Caco-2 (cell line): ENCODE results near the gene ADNP2. TPM values are rescaled to one million over a fixed set of nuclear protein-coding genes. Genes with fewer than 3 reads are reported as not detected.

Experiments used
- BruUV-seq: library from RNA; stranded (reverse); fragments of 400-500 nt; replicated peaks from 2 replicates; lab custom pipeline; 2021; lab: Mats Ljungman, UMichigan
- CTCF ChIA-PET: fragments of 300-600 bp; sonication (Branson Sonifier 250); formaldehyde crosslinking; loops from one replicate; lab custom pipeline; 2022; ENCODE audit warnings: antibody characterized with exemption; lab: Charles Lee
- POLR2A ChIA-PET: fragments of 300-600 bp; sonication (Branson Sonifier 250); formaldehyde crosslinking; loops from one replicate; lab custom pipeline; 2022; ENCODE audit warnings: antibody characterized with exemption; lab: Charles Lee
- DNase-seq, 2 experiments: peaks; one replicate each; pipeline versions ENCODE4 v3.0.0 to v3.0.0-alpha.2; 2020 to 2022
- H3K27me3 ChIP-seq: replicated peaks from 2 replicates; pipeline ENCODE4 v1.6.0; 2011; ENCODE audit warnings: low read length; ENCODE audit not compliant: control insufficient read depth, insufficient read depth
- H3K36me3 ChIP-seq: 2 replicates; pipeline ENCODE4 v1.5.1; 2011; ENCODE audit warnings: low read length; ENCODE audit not compliant: control insufficient read depth, insufficient read depth
- H3K4me1 ChIP-seq: fragments of 250-450 bp; sonication (Bioruptor Pico); 2 replicates; pipeline ENCODE4 v1.5.1; 2020; ENCODE audit warnings: mild to moderate bottlenecking
- H3K4me3 ChIP-seq: 2 replicates; pipeline ENCODE4 v1.5.1; 2011; ENCODE audit warnings: low read depth, mild to moderate bottlenecking, control low read depth, low read length
- H3K9me3 ChIP-seq: fragments of 250-450 bp; sonication (Bioruptor Pico); 2 replicates; pipeline ENCODE4 v1.5.1; 2020; ENCODE audit warnings: mild to moderate bottlenecking, moderate library complexity
- H3K27ac Mint-ChIP-seq: one replicate; pipeline ENCODE4 v1.8.0; 2022; ENCODE audit warnings: mixed read lengths; ENCODE audit not compliant: unreplicated experiment
- H3K27me3 Mint-ChIP-seq: one replicate; pipeline ENCODE4 v1.8.0; 2022; ENCODE audit warnings: mixed read lengths; ENCODE audit not compliant: insufficient read depth, unreplicated experiment
- H3K36me3 Mint-ChIP-seq: one replicate; pipeline ENCODE4 v1.8.0; 2022; ENCODE audit warnings: mild to moderate bottlenecking, mixed read lengths; ENCODE audit not compliant: insufficient read depth, unreplicated experiment
- H3K4me1 Mint-ChIP-seq: one replicate; pipeline ENCODE4 v1.8.0; 2022; ENCODE audit warnings: low read depth, mixed read lengths; ENCODE audit not compliant: unreplicated experiment
- H3K4me3 Mint-ChIP-seq: one replicate; pipeline ENCODE4 v1.8.0; 2022; ENCODE audit warnings: mild to moderate bottlenecking, moderate library complexity, mixed read lengths; ENCODE audit not compliant: unreplicated experiment
- H3K9me3 Mint-ChIP-seq: one replicate; pipeline ENCODE4 v1.8.0; 2022; ENCODE audit warnings: mixed read lengths; ENCODE audit not compliant: unreplicated experiment
- intact Hi-C: fragments of 100-400 bp; cut with micrococcal nuclease; formaldehyde crosslinking; loops from one replicate; pipeline ENCODE4 v1.10.0; 2022; ENCODE audit not compliant: unreplicated experiment
- total RNA-seq: library from RNA; stranded (reverse); gene quantifications from 2 replicates; pipeline ENCODE4 v1.2.3, GENCODE V29; 2022
- TF ChIP-seq, protein P1 (sequence below), 2 experiments: fragments of 200-600 bp in 1 of 2; IDR thresholded peaks; 1 replicate in 1 of 2; 2 replicates in 1 of 2; pipeline versions ENCODE4 v1.5.1 to v1.8.0; 2011 to 2022; ENCODE audit warnings: antibody characterized with exemption in 1 of 2, control low read depth in 1 of 2, inconsistent platforms in 1 of 2, low read depth in 1 of 2, low read length in 1 of 2, mild to moderate bottlenecking in 1 of 2, moderate library complexity in 1 of 2; ENCODE audit not compliant: insufficient read depth in 1 of 2, severe bottlenecking in 1 of 2, unreplicated experiment in 1 of 2

The ADNP2 gene
- total RNA-seq, 1 experiment from 2014 or later: 22.1 TPM

DNA sequence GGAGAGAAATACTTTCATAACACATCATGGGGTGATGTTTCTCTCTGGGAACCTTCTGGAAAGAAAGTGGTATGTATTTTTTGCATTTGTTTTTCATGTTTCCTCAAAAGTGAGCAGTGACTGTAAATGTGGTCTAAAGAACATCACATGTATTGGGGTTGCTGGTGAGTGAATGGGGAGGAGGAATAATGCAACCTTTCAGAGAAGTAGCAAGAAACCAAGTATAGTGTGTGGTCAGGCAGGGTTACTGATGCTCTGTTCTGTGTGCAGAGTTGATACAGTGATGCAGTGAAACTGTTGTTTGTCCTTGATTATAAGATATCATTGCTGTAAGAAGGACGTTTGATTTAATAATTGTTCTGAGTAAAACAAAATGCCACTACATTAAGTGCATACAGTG, 24.1 kb downstream of the ADNP2 start:
- Histone ChIP-seq H3K4me1 (no peaks in the 10 kb centered on the region), H3K27me3 (no peaks in the 10 kb centered on the region), H3K9me3 (no peaks in the 10 kb centered on the region), H3K36me3 (no peaks in the 10 kb centered on the region), H3K4me3 (no peak overlapping the region)
- no peak overlapping the region for H3K27ac Mint-ChIP-seq
- H3K36me3 Mint-ChIP-seq: peaks cover 25% of the 10 kb centered on the region
- H3K4me3 Mint-ChIP-seq: no peak overlapping the region
- H3K9me3 Mint-ChIP-seq: no peaks in the 10 kb centered on the region
- intact Hi-C loops: no loop called here
- H3K4me1 Mint-ChIP-seq: no peaks in the 10 kb centered on the region
- POLR2A ChIA-PET: no interaction called here
- no peak for DNase-seq
- TF ChIP-seq, protein P1, sequence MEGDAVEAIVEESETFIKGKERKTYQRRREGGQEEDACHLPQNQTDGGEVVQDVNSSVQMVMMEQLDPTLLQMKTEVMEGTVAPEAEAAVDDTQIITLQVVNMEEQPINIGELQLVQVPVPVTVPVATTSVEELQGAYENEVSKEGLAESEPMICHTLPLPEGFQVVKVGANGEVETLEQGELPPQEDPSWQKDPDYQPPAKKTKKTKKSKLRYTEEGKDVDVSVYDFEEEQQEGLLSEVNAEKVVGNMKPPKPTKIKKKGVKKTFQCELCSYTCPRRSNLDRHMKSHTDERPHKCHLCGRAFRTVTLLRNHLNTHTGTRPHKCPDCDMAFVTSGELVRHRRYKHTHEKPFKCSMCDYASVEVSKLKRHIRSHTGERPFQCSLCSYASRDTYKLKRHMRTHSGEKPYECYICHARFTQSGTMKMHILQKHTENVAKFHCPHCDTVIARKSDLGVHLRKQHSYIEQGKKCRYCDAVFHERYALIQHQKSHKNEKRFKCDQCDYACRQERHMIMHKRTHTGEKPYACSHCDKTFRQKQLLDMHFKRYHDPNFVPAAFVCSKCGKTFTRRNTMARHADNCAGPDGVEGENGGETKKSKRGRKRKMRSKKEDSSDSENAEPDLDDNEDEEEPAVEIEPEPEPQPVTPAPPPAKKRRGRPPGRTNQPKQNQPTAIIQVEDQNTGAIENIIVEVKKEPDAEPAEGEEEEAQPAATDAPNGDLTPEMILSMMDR (IDR thresholded peaks at IDR 0.05; ENCODE audit: insufficient read depth in 1 of 2, low read depth in 1 of 2, low read length in 1 of 2, severe bottlenecking in 1 of 2, unreplicated experiment in 1 of 2): no peak
- no TSS peak for BruUV-seq
- no peaks in the 10 kb centered on the region for H3K27me3 Mint-ChIP-seq
- CTCF ChIA-PET: no interaction called here

GRCh38 chr18:80135136-80135535, 26.1 kb downstream of the ADNP2 start:
- no peaks in the 10 kb centered on the region for H3K9me3 ChIP-seq
- no peak for DNase-seq
- H3K27me3 ChIP-seq: no peaks in the 10 kb centered on the region
- BruUV-seq: no TSS peak
- intact Hi-C loops: no loop called here
- POLR2A ChIA-PET: no interaction called here
- no peak overlapping the region for H3K4me3 ChIP-seq
- H3K4me3 Mint-ChIP-seq: no peak overlapping the region
- peaks cover 25% of the 10 kb centered on the region for H3K36me3 Mint-ChIP-seq
- no peaks in the 10 kb centered on the region for H3K36me3 ChIP-seq
- H3K27ac Mint-ChIP-seq: no peak overlapping the region
- H3K27me3 Mint-ChIP-seq: no peaks in the 10 kb centered on the region
- TF ChIP-seq, protein P1 (IDR thresholded peaks at IDR 0.05; ENCODE audit: insufficient read depth in 1 of 2, low read depth in 1 of 2, low read length in 1 of 2, severe bottlenecking in 1 of 2, unreplicated experiment in 1 of 2): no peak
- H3K4me1 ChIP-seq: no peaks in the 10 kb centered on the region
- no peaks in the 10 kb centered on the region for H3K4me1 Mint-ChIP-seq
- no peaks in the 10 kb centered on the region for H3K9me3 Mint-ChIP-seq
- CTCF ChIA-PET: no interaction called here

- Histone ChIP-seq H3K4me3 (no peak overlapping the region), H3K9me3 (no peaks in the 10 kb centered on the region), H3K27me3 (no peaks in the 10 kb centered on the region), H3K36me3 (no peaks in the 10 kb centered on the region), H3K4me1 (no peaks in the 10 kb centered on the region)
- Mint-ChIP-seq H3K9me3 (no peaks in the 10 kb centered on the region), H3K4me1 (no peaks in the 10 kb centered on the region), H3K27ac (no peak overlapping the region), H3K27me3 (no peaks in the 10 kb centered on the region), H3K4me3 (no peak overlapping the region), H3K36me3 (peaks cover 19% of the 10 kb centered on the region)
- BruUV-seq: no TSS peak
- TF ChIP-seq, protein P1 (IDR thresholded peaks at IDR 0.05; ENCODE audit: insufficient read depth in 1 of 2, low read depth in 1 of 2, low read length in 1 of 2, severe bottlenecking in 1 of 2, unreplicated experiment in 1 of 2): no peak
- ChIA-PET CTCF (no interaction called here), POLR2A (no interaction called here)
- no peak for DNase-seq
- intact Hi-C loops: no loop called here
These were observed 27.6 kb downstream of the ADNP2 start for GRCh38 chr18:80136679-80137078.
